ENCODE measurements around the gene PAX8.

- no peak for TF ChIP-seq ZNF274 (IDR thresholded peaks at IDR 0.05; ENCODE audit: low read depth, low read length)
- no peak for TF ChIP-seq SUZ12 (IDR thresholded peaks at IDR 0.05; ENCODE audit: extremely low read depth, insufficient read depth, insufficient read length)
Measured at GRCh38 chr2:113216891-113217454, 61.7 kb downstream of the PAX8 start.
